DND-41 (cell line): Measurements from ENCODE around the gene GTSF1L.

Source experiments
- ATAC-seq: fragments of 200-7000 bp; cut with Tn5 transposase; 3 replicates; pipeline ENCODE4 v1.9.1; 2021; ENCODE audit warnings: low read depth; ENCODE audit not compliant: insufficient read depth
- DNase-seq: peaks from one replicate; pipeline ENCODE4 v3.0.0-alpha.2; 2020
- H2AFZ ChIP-seq: 2 replicates; pipeline ENCODE4 v1.6.0; 2012; ENCODE audit warnings: low read depth, low read length
- H3K27ac ChIP-seq: 2 replicates; pipeline ENCODE4 v1.5.1; 2012; ENCODE audit warnings: low read length, inconsistent platforms
- H3K27me3 ChIP-seq: fragments of 200-600 bp; sonication (generic); 2 replicates; pipeline ENCODE4 v1.6.0; 2012; ENCODE audit warnings: low read length, mild to moderate bottlenecking, inconsistent platforms; ENCODE audit not compliant: insufficient read depth, poor library complexity
- H3K36me3 ChIP-seq: 2 replicates; pipeline ENCODE4 v1.5.1; 2012; ENCODE audit warnings: low read length, inconsistent platforms; ENCODE audit not compliant: insufficient read depth
- H3K4me1 ChIP-seq: 2 replicates; pipeline ENCODE4 v1.5.1; 2012; ENCODE audit warnings: mild to moderate bottlenecking, low read length; ENCODE audit not compliant: insufficient read depth
- H3K4me2 ChIP-seq: 2 replicates; pipeline ENCODE4 v1.6.0; 2012; ENCODE audit warnings: mild to moderate bottlenecking, moderate library complexity, low read length, inconsistent platforms; ENCODE audit not compliant: insufficient read depth
- H3K4me3 ChIP-seq, 2 experiments: fragments of 200-600 bp in 1 of 2; shearing (Covaris generic) in 1 of 2; 2 replicates each; pipeline ENCODE4 v1.5.1; 2012 to 2016; ENCODE audit warnings: inconsistent platforms in 2 of 2, low read length in 2 of 2, mild to moderate bottlenecking in 2 of 2, low read depth in 1 of 2, moderate library complexity in 1 of 2
- H3K79me2 ChIP-seq: 2 replicates; pipeline ENCODE4 v1.6.0; 2012; ENCODE audit warnings: low read length, inconsistent platforms; ENCODE audit not compliant: insufficient read depth
- H3K9ac ChIP-seq: 2 replicates; pipeline ENCODE4 v1.6.0; 2012; ENCODE audit warnings: low read depth, mild to moderate bottlenecking, inconsistent platforms, low read length, moderate library complexity
- H3K9me3 ChIP-seq: 2 replicates; pipeline ENCODE4 v1.5.1; 2012; ENCODE audit warnings: low read length, moderate library complexity, mild to moderate bottlenecking, inconsistent platforms; ENCODE audit not compliant: insufficient read depth, severe bottlenecking
- H4K20me1 ChIP-seq: 2 replicates; pipeline ENCODE4 v1.6.0; 2012; ENCODE audit warnings: low read length; ENCODE audit not compliant: insufficient read depth
- CTCF ChIP-seq: IDR thresholded peaks from 2 replicates; pipeline ENCODE4 v1.5.1; 2012; ENCODE audit warnings: borderline replicate concordance, low read length, moderate library complexity, mild to moderate bottlenecking; ENCODE audit not compliant: poor library complexity, severe bottlenecking; ENCODE audit errors: extremely low read depth
- EZH2 ChIP-seq: IDR thresholded peaks from 3 replicates; pipeline ENCODE4 v1.6.1; 2012; ENCODE audit warnings: borderline replicate concordance, low read depth, mild to moderate bottlenecking, moderate library complexity, low read length, inconsistent platforms; ENCODE audit not compliant: severe bottlenecking

The GTSF1L gene

DNA sequence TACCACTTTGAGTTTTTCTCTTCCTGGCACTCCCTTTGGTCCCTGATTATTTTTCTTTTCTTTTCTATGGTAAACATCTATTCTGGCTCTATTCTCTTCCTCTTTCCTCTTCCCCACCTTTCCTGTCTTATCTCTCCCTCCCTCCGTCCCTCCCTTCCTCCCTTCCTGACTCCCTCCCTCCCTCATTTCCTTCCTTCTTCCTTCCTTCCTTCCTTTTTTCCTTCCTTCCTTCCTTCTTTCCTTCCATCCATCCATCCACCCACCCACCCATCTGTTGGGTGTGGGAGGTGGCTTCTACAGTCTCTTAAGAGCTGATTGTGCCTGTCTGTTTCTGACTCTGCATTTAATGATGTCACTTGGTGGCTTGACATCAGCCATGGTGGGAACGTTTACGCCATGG is 43.5 kb upstream of the GTSF1L start:
- no peak for DNase-seq
- no peaks in the 10 kb centered on the region for H4K20me1 ChIP-seq
- H3K9ac ChIP-seq, result no peak overlapping the region
- H3K9me3 ChIP-seq, result no peaks in the 10 kb centered on the region
- H3K79me2 ChIP-seq, result no peaks in the 10 kb centered on the region
- H3K27me3 ChIP-seq, result peaks cover 10% of the 10 kb centered on the region
- no peak for ATAC-seq
- no peaks in the 10 kb centered on the region for H3K4me1 ChIP-seq
- no peaks in the 10 kb centered on the region for H3K36me3 ChIP-seq
- H3K4me3 ChIP-seq, result no peak overlapping the region
- TF ChIP-seq EZH2 (no peak), CTCF (no peak)
- no peak overlapping the region for H2AFZ ChIP-seq
- no peak overlapping the region for H3K27ac ChIP-seq
- H3K4me2 ChIP-seq, result no peak overlapping the region

DNA sequence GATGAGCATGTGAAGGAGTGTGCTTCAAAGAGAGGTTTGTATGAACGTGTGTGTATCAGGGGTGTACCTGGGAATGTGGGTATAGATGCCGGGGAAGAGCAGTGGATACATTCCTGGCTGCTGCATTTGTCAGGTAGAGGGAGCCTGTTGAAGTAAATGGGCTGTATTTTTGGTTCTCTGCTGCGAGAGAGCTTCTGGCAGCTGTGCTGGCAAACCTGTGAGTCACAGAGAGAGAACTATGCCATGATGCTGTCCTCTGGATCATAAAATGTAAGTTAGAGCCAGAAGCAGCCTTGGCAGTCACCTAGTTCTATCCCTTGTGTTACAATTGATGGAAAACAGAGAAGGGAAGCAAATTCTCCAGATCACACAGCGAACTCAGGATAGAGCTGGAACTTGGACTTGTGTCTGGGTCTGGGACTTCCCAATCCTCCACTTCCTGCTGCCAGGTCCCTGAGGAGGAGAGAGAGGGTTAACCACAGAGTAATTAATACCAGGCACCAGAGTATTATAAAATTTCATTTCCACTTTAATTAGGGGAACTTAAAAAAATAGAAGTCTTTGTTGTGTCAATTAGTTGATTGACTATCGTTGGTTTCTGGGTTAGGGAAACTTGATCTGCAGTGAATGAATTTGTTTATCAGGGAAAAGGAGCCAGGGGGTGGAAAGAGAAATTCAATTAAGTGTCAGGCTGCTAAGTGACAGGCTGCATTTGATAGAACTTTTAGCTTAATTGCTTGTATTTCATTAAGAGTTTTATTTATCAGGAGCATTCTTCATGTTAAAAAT is 41.1 kb upstream of the GTSF1L start:
- ATAC-seq (no peak), DNase-seq (no peak)
- no peak overlapping the region for H3K9ac ChIP-seq
- H3K36me3 ChIP-seq, result no peaks in the 10 kb centered on the region
- H3K4me1 ChIP-seq, result no peaks in the 10 kb centered on the region
- H3K4me3 ChIP-seq, result no peak overlapping the region
- TF ChIP-seq EZH2 (no peak), CTCF (no peak)
- no peak overlapping the region for H3K4me2 ChIP-seq
- no peaks in the 10 kb centered on the region for H3K79me2 ChIP-seq
- H2AFZ ChIP-seq, result no peak overlapping the region
- H3K27me3 ChIP-seq, result peaks cover 10% of the 10 kb centered on the region
- H3K9me3 ChIP-seq, result no peaks in the 10 kb centered on the region
- H3K27ac ChIP-seq, result no peak overlapping the region
- H4K20me1 ChIP-seq, result no peaks in the 10 kb centered on the region

DNA sequence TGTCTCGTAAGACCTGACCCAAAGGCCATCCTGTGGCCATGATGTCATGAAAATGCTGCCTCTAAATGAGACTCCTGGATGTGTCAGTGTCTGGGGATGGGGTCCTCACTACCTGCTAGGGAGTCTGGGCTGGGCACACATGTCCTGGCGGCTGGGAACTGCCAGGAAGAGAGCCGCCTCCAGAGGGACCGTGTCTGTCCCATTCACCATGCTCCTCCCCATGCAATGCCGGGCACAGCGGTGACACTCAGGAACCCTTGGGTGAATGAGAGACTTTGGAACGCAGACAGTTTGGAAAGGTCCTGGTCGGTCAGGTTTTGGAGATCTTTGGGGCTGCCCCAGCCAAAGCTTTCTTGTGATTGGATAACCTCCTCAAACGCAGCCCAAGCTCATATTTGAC is 40.1 kb upstream of the GTSF1L start:
- H3K9ac ChIP-seq, result no peak overlapping the region
- H2AFZ ChIP-seq, result no peak overlapping the region
- no peaks in the 10 kb centered on the region for H4K20me1 ChIP-seq
- DNase-seq (no peak), ATAC-seq (no peak)
- no peaks in the 10 kb centered on the region for H3K4me1 ChIP-seq
- H3K27ac ChIP-seq, result no peak overlapping the region
- H3K79me2 ChIP-seq, result no peaks in the 10 kb centered on the region
- H3K4me3 ChIP-seq, result no peak overlapping the region
- no peak overlapping the region for H3K4me2 ChIP-seq
- H3K9me3 ChIP-seq, result no peaks in the 10 kb centered on the region
- no peaks in the 10 kb centered on the region for H3K36me3 ChIP-seq
- peaks cover 10% of the 10 kb centered on the region for H3K27me3 ChIP-seq
- TF ChIP-seq CTCF (no peak), EZH2 (no peak)
